HG02870 (cell line): ENCODE measurements around the gene CFAP20DC.
A peak's percentile ranks its signal among the peaks of the same experiment; 100 is the strongest.
"Not testable (repeated sequence)": the region's sequence is repeated elsewhere in the genome, so short reads cannot be mapped to it uniquely, and the experiment has no call there.

Experiments used
- ATAC-seq: cut with Tn5 transposase; IDR thresholded peaks from one replicate; pipeline ENCODE4 v1.9.1; 2021; ENCODE audit warnings: mild to moderate bottlenecking, moderate library complexity; ENCODE audit not compliant: unreplicated experiment

The CFAP20DC gene

DNA sequence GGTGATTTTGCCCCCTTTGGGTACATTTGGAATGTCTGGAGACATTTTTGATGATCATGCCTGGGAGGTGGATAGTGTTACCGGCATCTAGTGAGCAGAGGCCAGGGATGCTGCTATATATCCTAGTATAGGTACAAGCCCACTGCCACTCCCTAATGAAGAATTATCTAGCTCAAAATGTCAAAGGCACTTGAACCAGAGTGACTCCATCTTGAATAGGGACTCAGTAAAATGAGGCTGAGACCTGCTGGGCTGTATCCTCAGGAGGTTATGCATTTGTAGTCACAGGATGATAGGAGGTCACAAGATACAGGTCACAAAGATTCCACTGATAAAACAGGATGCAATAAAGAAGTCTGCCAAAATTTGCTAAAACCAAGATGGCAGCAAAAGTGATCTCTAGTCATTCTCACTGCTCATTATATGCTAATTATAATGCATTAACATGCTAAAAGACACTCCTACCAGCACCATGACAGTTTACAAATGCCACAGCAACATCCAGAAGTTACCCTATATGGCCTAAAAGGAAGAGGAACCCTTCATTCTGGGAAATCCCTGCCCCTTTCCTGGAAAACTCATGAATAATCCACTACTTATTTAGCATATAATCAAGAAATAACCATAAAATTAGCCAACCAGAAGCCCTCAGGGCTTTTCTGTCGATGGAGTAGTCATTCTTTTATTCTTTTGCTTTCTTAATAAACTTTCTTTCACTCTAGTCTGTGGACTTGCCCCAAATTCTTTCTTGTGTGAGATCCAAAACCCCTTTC is 343.2 kb downstream of the CFAP20DC start:
- no peak for ATAC-seq

DNA sequence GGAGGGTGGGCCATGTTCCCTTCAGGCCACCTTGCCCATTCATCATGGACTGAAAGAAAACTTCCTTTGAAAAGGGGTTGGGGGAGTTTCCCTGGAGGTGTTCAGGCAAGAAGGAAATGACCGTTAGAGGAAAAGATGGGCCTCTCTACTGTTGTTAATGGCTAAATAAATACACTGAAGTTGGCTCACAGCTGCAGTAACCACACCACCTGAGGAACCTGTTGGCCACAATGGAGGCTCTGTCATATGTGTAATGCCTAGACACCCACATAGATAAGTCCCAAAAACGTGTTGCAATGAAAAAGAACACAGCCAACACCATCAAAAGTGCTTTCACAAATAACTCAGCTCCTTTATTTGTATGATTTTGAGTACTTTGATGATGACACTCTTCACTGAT is 345.1 kb downstream of the CFAP20DC start:
- ATAC-seq: no peak

DNA sequence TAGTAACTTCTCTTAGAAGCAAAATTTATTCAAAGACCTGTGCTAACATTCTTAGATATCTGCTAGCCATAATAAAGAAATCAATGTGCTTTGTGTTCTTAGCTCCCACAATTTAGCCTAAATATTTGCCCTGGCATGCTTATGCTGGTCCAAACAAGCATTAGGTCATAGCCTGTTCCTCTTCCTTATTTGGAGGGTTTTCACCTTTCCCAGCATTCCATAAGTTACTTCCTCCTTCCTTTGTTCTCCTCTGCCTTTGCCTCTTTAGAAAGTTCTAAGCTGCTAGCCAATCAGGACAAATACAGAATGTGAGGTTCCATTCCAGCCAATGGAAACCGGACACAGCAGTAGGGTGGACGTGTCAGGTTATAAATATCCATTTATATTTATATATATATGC is 345.5 kb downstream of the CFAP20DC start:
- not testable (repeated sequence) for ATAC-seq

DNA sequence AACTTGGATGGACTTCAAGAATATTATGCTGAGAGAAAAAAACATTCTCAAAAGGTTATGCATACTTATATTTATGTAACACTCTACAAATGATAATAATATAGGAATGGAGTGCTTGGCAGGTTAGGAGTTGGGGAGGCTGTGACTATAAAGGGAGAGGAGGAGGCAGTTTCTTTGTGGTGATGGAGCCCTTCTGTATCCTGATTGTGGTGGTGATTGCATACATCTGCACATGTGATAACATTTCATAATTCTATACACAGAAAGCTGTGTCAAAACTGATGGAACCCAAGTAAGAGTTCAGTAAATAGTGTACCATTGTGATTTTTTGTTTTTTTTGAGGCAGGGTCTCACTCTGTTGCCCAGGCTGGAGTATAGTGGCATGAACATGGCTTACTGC is 351.6 kb downstream of the CFAP20DC start:
- no peak for ATAC-seq

DNA sequence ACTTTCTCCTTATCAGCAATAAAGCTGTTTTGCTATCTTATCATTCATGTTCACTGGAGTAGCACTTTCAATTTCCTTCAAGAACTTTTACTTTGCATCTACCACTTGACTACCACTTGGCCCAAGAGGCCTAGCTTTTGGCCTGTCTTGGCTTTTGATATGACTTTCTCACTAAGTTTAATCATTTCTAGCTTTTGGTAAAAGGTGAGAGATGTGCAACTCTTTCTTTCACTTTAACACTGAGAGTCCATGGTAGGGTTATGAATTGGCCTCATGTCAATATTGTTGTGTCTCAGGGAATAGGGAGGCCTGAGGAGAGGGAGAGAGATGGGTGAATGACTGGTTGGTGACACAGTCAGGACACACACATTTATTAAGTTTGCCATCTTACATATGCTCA is 352.3 kb downstream of the CFAP20DC start:
- ATAC-seq: peak; percentile 61

DNA sequence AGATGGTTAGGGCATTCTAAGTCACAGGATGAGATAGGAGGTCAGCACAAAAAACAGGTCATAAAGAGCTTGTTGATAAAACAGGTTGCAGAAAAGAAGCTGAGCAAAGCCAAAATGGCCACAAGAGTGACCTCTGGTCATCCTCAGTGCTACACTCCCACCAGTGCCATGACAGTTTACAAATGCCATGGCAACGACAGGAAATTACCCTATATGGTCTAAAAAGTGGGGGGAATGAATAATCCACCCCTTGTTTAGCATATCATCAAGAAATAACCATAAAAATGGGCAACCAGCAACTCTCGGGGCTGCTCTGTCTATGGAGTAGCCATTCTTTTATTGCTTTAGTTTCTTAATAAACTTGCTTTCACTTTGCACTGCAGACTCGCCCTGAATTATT is 353.0 kb downstream of the CFAP20DC start:
- ATAC-seq: not testable (repeated sequence)

DNA sequence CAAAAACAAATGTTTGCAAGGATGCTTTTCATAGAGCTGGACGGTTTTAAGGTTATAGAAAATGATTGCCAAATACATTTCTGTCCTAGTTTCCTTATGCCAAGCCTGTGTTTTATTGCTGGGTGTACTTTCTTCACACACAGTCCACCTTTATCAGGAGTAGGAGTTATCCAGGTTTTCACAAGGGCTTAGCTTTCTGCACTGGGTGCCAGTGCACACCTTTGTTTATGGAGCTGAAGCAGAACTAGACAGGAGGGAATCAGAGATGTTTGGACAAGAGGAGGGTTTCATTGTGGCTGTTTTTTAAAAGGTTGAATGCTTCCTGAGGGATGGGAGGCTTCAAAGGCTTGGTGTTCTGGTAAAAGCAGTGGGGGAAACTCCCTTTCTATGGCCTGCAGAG is 353.7 kb downstream of the CFAP20DC start:
- ATAC-seq: no peak

DNA sequence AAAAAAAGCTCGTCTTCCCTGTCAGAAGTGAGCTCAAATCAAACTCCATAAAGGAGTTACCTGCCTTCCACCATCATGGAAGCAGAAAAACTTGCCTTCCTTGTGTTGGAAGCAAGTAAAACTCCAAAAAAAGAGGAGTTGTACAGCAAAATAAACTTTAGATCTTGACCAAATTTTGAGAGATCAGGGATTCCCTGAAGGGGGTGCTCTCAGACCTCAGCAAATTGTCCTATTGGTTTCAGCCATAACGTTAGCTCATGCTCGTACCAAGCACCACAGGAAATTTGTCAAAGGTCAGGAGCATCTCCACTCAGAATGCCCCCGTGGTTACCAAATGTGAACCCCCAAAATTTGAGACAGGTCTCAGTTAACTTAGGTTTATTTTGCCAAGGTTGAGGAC is 354.5 kb downstream of the CFAP20DC start:
- ATAC-seq: not testable (repeated sequence)

DNA sequence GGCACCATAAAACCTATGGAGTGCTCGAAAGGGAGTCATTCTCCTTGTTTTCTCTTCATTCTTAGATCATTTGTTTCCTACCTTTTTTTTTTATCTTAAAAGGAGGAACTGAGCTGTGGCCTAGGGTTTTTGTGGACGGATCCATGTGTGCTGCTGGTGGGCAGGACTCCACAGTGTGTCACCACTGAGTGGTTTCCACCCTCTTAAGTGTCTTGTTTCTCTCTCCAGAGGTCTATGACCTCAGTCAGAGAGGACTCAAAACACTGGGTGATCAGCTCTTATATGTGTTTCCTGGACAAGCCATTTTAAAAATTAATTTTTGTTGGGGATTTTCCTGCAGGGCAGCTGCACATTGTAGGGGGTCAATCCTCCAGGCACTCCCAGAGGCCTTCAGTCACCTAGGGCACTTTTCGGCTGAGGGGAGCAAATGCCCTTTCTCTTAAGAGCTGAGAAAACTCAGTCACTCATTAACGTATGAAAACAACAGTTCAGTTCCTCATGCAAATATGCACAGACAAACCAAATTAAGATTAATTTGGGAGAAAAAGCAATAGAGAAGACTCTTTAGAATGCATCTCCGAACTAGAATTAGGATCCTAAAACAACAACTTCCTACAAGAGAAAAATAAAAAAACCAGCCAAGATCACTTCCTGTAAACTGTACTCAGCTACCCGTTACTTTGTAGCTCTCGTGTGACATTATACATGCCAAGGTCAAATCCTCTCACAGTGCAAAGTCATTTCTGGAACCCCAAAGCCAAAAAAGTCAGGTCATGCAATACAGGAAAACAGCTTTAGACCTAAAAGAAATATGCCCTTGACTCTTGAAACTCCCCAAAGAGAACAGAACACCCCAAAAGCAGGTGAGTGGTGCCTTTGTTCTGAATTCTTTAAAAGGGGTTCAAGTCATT is 355.6 kb downstream of the CFAP20DC start:
- ATAC-seq: peak; percentile 56

DNA sequence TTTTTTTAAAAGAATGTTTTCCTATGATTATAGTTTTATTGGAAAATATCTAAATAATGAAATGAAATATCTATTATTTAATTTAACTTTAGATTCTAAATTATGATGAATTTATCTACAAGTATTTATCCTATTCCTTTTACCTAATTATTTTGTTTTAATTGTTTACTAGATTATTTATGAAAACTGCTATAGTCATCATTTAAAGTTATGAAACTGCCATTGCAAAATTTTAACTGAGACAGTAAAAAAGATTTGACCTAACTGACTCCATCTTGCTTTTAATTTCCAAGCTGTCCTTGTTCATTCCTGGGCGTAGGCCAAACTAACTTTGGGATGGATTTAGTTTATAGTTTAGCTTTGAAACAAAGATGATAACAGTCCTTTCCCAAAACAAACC is 357.3 kb downstream of the CFAP20DC start:
- no peak for ATAC-seq
